ENCODE measurements around the gene FAM177B.

DNA sequence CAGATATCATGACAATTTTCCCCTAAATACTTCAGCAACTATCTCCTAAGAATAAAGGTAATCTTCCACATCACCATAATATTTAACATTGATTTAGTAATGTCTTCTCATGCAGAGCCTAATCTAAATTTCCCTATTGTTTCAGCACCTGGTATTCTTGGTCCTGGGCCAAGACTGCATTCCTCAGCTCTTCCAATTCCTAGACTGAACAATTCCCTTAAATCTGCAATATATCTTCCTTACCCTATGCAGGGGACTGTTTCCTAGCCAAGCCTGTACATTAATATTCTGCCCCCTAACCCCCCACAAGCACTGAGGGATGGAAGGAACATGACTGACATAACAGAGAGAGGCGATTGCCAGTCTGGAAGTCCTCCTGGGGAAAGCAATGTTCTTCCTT is 49.1 kb downstream of the FAM177B start:
- no peak for TF ChIP-seq CTCF (IDR thresholded peaks at IDR 0.05)
- no peak for TF ChIP-seq POLR2A (IDR thresholded peaks at IDR 0.05)
